Aorta (tissue), 5 donors: ENCODE measurements around the gene POTEI. TPM values are rescaled to one million over a fixed set of nuclear protein-coding genes. Genes with fewer than 3 reads are reported as not detected.
"Not testable (repeated sequence)": the region's sequence is repeated elsewhere in the genome, so short reads cannot be mapped to it uniquely, and the experiment has no call there.

Experiments
- ATAC-seq: fragments of 200-7000 bp; cut with Tn5 transposase; one replicate; pipeline ENCODE4 v1.9.1; 2022; ENCODE audit warnings: moderate library complexity; ENCODE audit not compliant: low FRiP score
- DNase-seq, 2 donors: peaks; one replicate each; pipeline ENCODE4 v3.0.0-alpha.2; 2020
- H3K27ac ChIP-seq, 2 donors: one replicate each; pipeline ENCODE4 v1.5.1; 2013; ENCODE audit warnings: low read length in 2 of 2, mild to moderate bottlenecking in 2 of 2, moderate library complexity in 2 of 2, control low read depth in 1 of 2, inconsistent platforms in 1 of 2, low read depth in 1 of 2
- H3K27me3 ChIP-seq, 2 donors: one replicate each; pipeline ENCODE4 v1.6.1; 2013; ENCODE audit warnings: control low read depth in 1 of 2, low read length in 1 of 2, mild to moderate bottlenecking in 1 of 2, moderate library complexity in 1 of 2; ENCODE audit not compliant: insufficient read depth in 2 of 2, control insufficient read depth in 1 of 2
- H3K36me3 ChIP-seq, 2 donors: one replicate each; pipeline ENCODE4 v1.6.1; 2013; ENCODE audit warnings: control low read depth in 1 of 2, low read length in 1 of 2, mild to moderate bottlenecking in 1 of 2; ENCODE audit not compliant: insufficient read depth in 2 of 2, control insufficient read depth in 1 of 2
- H3K4me1 ChIP-seq, 2 donors: one replicate each; pipeline ENCODE4 v1.6.1; 2013; ENCODE audit warnings: low read length in 2 of 2, control low read depth in 1 of 2, mild to moderate bottlenecking in 1 of 2, moderate library complexity in 1 of 2; ENCODE audit not compliant: insufficient read depth in 2 of 2, control insufficient read depth in 1 of 2
- H3K4me3 ChIP-seq, 2 donors: one replicate each; pipeline ENCODE4 v1.5.1; 2013; ENCODE audit warnings: low read length in 2 of 2, control low read depth in 1 of 2, mild to moderate bottlenecking in 1 of 2
- H3K9me3 ChIP-seq: one replicate; pipeline ENCODE4 v1.6.1; 2013; ENCODE audit warnings: mild to moderate bottlenecking, low read length; ENCODE audit not compliant: control insufficient read depth
- WGBS, 2 donors: extraction: QIAGEN DNeasy Blood & Tissue Kit; methylation state at CpG; one replicate each; pipeline ENCODE4 v1.1.7; 2013; 5-methylcytosine and 5-hydroxymethylcytosine counted together
- intact Hi-C, 2 donors: fragments of 100-400 bp; cut with DNase I; formaldehyde crosslinking; loops; one replicate each; pipeline versions ENCODE4 v1.14.2 to v1.15.0; 2022
- polyA plus RNA-seq, 2 donors: library from polyadenylated mRNA; stranded (reverse); fragments of 200-250 nt; gene quantifications; one replicate each; pipeline ENCODE4 v1.2.3, GENCODE V29; 2013
- total RNA-seq, 2 donors: library from RNA; stranded (reverse); fragmentation: NEBNext Ultra II Directional; extraction: Animal tissue kit (Norgen Biotek cat#: 25700); gene quantifications; one replicate each; pipeline ENCODE4 v1.2.1, GENCODE V29; 2021
- donor health status: healthy with polysubstance abuse.
- donor health status: Bipolar disorder and iron deficiency.
- donor health status: DM: no; HTN: no; CAD: no.
- donor health status: DM: no; HTN: no; CAD: no.
- donor health status: DM: yes; HTN: yes; CAD: no.

Gene POTEI
- total and polyA plus RNA-seq, 4 donors: 0.06 to 0.26 TPM; not detected in 2

- ATAC-seq, DNase-seq, H3K27me3 ChIP-seq, H3K36me3 ChIP-seq, H3K9me3 ChIP-seq, H3K27ac ChIP-seq, H3K4me3 ChIP-seq, H3K4me1 ChIP-seq, intact Hi-C loops: not testable (repeated sequence)
- WGBS, 2 donors: 58 to 70% methylated on average over 3 of the region's 3 CpGs
These were observed 57.9 kb downstream of the POTEI start for GRCh38 chr2:130451278-130451677.

- H3K27me3 ChIP-seq, H3K4me1 ChIP-seq, H3K4me3 ChIP-seq, H3K27ac ChIP-seq, ATAC-seq, intact Hi-C loops, H3K9me3 ChIP-seq, H3K36me3 ChIP-seq: not testable (repeated sequence)
- DNase-seq: peak in 1 of 2 donors; percentile 44
- WGBS, 2 donors: 90 to 97% methylated on average over 4 to 5 of the region's 7 CpGs
These were observed 58.8 kb downstream of the POTEI start for GRCh38 chr2:130450366-130450765.

GRCh38 chr2:130427631-130428030 is 81.5 kb downstream of the POTEI start:
- H3K27me3 ChIP-seq, H3K4me1 ChIP-seq, H3K36me3 ChIP-seq, intact Hi-C loops, H3K27ac ChIP-seq, H3K9me3 ChIP-seq, H3K4me3 ChIP-seq: not testable (repeated sequence)
- peak; percentile 81 to 89 for DNase-seq
- 1 to 3% methylated on average over 29 to 34 of the region's 34 CpGs for WGBS, 2 donors
- peak; percentile 93 for ATAC-seq

- DNase-seq, intact Hi-C loops, H3K4me3 ChIP-seq, ATAC-seq, H3K9me3 ChIP-seq, H3K27me3 ChIP-seq, H3K4me1 ChIP-seq, H3K36me3 ChIP-seq, H3K27ac ChIP-seq: not testable (repeated sequence)
- 93 to 97% methylated on average over 1 of the region's 1 CpG for WGBS, 2 donors
These were observed 90.3 kb downstream of the POTEI start for GRCh38 chr2:130418845-130419244.

DNA sequence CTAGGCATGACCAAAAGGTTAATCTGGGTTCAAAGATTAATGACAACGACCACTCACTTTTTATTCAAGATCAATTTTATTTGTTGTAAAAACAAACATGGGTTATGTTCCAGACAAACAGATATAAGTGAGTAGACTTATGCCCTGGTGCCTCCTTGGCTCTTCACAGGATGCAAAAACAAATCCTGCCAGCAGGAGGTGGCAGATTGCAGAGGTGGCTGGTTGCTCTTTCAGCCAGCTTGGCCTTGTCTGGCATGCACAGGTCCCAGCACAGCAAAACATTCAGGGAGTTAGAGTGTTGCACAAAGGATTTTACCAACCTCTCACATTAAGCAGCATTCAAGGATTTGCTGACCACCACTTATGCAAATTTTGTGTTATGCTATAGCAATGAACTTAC is 92.4 kb downstream of the POTEI start:
- H3K4me3 ChIP-seq, H3K27me3 ChIP-seq, H3K9me3 ChIP-seq, H3K27ac ChIP-seq, intact Hi-C loops, DNase-seq, ATAC-seq, H3K4me1 ChIP-seq, H3K36me3 ChIP-seq: not testable (repeated sequence)
- 69 to 90% methylated on average over 1 of the region's 1 CpG for WGBS, 2 donors

Other genes with a start within 250 kb of the POTEI start
- gene IMP4, start 166.4 kb downstream of the POTEI start, total RNA-seq: 10 to 100 TPM; 44.3 to 47.0 TPM
- 10 to 100 TPM; 42.4 to 77.2 TPM for gene IMP4, start 166.4 kb downstream of the POTEI start, polyA plus RNA-seq
- 10 to 100 TPM; 37.3 to 71.0 TPM for gene PTPN18, start 153.3 kb downstream of the POTEI start, total RNA-seq
- 10 to 100 TPM; 41.8 to 44.2 TPM for gene PTPN18, start 153.3 kb downstream of the POTEI start, polyA plus RNA-seq
- not detected for gene CFC1B, start 11.9 kb upstream of the POTEI start, total RNA-seq
- not detected for gene CFC1B, start 11.9 kb upstream of the POTEI start, polyA plus RNA-seq
- gene CFC1, start 90.2 kb upstream of the POTEI start, total RNA-seq: not detected
- not detected for gene CFC1, start 90.2 kb upstream of the POTEI start, polyA plus RNA-seq
- gene POTEJ, start 102.1 kb upstream of the POTEI start, total RNA-seq: not detected
- gene POTEJ, start 102.1 kb upstream of the POTEI start, polyA plus RNA-seq: not detected
- gene GPR148, start 219.7 kb upstream of the POTEI start, total RNA-seq: not detected
- gene GPR148, start 219.7 kb upstream of the POTEI start, polyA plus RNA-seq: not detected
- not detected for gene AMER3, start 246.2 kb upstream of the POTEI start, total RNA-seq
- not detected for gene AMER3, start 246.2 kb upstream of the POTEI start, polyA plus RNA-seq